CD4-positive, alpha-beta T cell treated with Interleukin-21 for 1 hour (primary cell): ENCODE data around the gene SPTB.

ENCODE experiments used
- DNase-seq: peaks from one replicate; pipeline ENCODE4 v3.0.0-alpha.2; 2020

SPTB gene

GRCh38 chr14:64784006-64784405, 95.7 kb downstream of the SPTB start:
- DNase-seq, result no peak

DNA sequence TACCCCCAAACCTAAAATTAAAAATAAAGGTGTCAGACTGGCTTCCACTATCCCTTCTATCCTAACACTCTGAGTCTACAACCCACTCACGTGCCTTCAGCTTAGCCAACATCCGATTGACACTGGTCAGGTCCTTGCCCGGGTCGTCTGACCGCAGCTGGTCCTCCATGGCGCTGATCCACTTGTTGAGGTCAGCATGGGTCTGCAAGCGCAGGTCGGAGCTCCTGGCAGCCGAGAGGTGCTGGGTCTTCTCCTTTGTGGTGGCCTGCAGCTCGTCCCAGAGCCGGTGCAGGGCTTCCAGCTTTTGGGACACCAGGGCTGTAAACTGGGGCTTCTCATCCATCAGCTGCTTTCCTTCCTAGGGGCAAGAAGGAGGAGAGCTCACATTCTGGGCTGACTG, 97.5 kb downstream of the SPTB start:
- no peak for DNase-seq

GRCh38 chr14:64779472-64779871, 100.2 kb downstream of the SPTB start:
- DNase-seq, result no peak

GRCh38 chr14:64778104-64778754, 101.5 kb downstream of the SPTB start:
- DNase-seq, result no peak

GRCh38 chr14:64777461-64777860, 102.2 kb downstream of the SPTB start:
- no peak for DNase-seq

GRCh38 chr14:64775081-64775777, 104.5 kb downstream of the SPTB start:
- no peak for DNase-seq

DNA sequence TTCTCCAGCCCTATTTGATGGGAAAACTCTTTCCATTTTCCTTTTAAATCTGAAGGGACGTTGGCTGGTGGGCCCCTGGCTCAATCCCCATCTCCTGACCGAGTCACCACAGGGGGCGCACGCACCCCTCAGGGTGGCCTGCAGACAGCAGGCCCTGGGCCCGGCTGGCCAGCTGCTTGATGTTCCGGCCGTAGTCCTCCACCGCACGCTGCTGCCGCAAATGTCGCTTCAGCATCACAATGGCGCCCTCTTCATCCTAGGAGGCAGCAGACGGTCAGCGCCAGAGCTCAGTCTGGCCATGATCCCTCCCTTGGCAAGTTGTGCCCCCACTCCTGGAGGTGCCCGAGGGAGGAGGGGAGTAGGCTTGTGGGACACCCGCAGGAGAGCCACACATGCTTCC, 105.4 kb downstream of the SPTB start:
- no peak for DNase-seq

GRCh38 chr14:64773577-64773976, 106.1 kb downstream of the SPTB start:
- no peak for DNase-seq

GRCh38 chr14:64773046-64773445, 106.7 kb downstream of the SPTB start:
- DNase-seq, result no peak

GRCh38 chr14:64772397-64772950, 107.2 kb downstream of the SPTB start:
- no peak for DNase-seq

DNA sequence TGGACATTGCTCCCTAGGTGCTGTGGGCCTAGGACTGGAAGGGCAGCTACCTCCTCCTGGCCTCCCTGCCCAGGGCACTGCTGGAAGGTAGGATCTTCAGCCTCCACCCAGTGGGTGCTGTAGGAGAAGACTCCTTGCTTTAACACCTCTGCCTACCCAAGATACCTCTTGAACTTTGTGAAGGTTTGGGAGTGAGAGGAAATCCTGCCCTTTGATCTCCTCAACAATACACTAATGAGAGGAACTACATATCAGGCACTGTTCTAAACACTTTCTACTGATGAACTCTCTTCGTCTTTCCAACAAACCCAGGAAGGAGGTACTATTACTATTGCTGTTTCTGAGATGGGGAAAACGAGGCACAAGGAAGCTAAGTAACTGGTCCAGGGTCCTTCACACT, 108.5 kb downstream of the SPTB start:
- DNase-seq, result no peak

- no peak for DNase-seq
Observed at GRCh38 chr14:64770751-64771150, 109.0 kb downstream of the SPTB start.

GRCh38 chr14:64769096-64770020, 110.3 kb downstream of the SPTB start:
- no peak for DNase-seq

DNA sequence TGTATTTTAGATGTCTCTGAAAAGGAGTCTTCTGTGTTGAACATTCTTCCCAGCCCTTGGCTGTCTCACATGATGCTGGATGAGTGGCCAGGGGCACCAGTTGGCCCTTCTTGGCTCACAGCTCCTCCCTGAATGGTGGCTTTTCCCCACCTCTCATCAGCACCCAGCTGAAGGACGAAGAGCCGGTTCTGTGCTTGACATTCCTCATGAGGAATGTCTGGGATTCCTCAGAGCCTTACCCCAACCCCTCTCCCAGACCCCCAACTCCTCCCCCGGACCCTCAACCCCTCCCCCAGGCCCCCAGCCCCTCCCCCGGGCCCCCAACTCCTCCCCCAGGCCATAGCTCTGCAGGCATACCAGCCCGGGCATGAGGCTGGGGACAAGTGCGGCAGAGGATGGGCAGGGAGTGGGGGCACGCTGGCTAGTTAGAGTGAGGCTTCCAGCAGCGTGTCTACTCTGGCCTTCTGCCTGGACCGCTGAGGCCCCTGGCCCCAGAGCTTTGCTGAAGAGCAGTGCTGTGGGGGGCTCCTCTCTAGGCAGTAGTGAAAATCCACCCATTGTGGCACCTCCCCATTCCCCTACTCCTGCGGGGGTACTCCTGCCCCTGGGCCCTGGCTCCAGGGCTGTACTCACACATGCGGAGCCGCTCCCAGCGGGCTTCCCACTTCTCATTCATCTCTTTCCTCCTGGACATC, 111.2 kb downstream of the SPTB start:
- DNase-seq, result no peak

DNA sequence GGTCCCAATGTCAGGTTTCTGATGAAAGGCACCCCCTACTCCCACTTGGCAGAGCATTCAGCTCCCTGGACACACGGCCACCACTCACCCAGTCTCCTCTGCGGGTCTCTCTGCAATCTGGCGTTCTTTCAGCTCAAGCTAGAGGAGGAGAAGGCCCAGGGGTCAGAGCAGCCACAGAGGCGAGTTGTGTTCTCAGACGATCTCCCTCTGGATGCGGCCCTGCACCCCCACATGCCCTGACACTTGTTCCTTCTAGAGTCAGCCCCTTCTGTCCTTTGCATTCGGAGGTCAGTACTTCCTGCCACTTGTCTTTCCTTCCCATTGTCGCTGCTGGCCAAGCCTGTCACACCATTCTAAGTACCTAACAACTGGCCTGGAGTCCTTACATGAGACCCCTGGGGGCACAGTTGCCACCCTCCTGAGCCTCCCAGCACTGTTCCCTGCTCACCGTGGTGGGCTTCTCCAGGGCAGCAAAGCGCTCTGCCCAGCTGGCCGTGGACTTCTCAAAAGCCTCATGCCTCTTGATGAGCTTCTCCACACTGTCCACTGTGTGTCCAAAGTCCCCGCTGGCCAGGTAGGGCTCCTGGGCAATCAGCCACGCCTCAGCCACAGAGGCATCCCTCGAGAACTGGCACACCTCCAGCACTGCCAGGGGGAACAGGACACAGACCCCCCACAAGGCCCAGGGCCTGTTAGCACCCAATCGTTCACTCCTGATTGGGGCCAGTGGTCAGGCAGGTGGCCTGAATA, 112.3 kb downstream of the SPTB start:
- no peak for DNase-seq

DNA sequence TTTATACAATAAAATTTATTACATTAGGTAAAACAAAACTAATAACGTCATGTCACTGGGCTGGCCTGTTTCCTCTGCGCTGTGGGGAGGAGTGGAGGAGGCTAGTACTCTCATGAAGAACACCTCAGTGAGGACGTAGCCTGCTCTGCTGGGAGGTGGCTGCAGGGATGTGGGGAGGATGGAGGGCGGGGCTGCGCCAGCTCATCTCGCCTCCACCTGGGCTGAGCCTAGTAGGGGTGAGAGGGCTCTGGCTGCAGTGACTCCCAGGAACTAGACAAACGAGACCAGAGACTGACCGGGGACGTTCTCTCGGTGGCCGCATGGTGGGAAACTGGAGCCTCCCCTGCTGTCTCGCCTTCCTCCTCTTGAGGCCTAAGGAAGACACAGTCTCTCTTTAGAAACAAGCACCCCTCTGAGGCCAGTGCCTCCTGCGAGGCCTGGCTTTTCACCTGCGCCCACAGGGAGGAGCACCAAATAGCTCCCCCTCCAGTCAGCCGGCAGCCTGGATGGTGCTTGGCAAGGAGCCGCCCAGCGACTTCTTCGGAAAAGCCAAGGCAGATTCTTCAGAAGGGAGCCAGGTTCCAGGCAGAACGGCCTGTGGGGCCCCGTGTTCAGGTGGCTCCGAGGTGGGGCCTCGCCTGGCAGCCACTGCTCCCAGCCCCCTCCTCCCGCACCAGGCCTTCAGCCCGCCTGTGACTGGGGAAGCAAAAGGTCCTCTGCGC, 113.1 kb downstream of the SPTB start:
- DNase-seq, result no peak

- no peak for DNase-seq
Observed at GRCh38 chr14:64765740-64766302, 113.9 kb downstream of the SPTB start.

DNA sequence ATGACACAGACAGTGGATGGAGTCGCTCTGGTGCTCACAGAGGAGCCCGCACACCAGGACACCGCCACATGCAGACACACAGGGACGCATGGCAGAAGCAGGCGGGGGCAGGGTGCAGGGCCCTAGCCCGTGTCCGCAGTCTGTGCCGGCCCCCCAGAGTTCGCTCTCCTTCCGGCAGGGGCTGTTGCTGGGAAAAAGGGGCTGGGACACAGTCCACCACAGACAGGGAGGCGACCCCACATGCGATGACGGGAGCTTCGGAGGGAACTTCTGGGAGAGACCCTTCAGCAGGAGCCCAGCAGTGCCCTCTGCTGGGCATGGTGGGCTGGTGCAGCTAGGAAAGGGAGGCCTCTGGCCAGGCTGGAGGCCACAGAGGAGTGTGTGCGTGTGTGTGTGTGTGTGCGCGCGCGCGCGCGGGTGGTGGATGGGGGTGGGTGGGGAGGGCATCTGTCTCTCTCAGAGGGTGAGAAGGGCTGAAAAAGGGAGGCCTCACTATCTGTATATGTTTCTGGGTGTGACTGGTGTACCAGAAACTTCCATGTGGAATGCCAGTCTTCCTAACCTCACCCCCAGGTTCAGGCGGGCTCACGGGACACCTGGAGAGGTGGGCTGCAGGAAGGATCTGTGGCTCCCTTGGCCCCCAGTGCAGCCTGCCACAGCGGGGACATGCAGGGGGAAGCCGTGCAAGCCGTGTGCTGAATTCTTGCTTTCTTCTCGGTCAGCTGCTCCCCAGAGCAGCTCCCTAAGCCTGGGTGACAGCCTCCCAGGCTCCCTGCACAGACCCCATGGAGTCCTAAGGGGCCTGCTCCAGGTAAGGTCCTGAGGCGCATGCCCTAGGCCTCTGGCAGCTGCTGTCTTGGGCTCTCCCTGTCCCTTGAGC, 114.8 kb downstream of the SPTB start:
- DNase-seq, result peak; percentile 77

- no peak for DNase-seq
Observed at GRCh38 chr14:64763801-64764621, 115.7 kb downstream of the SPTB start.
